Measurements from ENCODE around the gene L2HGDH. TPM values are rescaled to one million over a fixed set of nuclear protein-coding genes. Genes with fewer than 3 reads are reported as not detected.

Gene L2HGDH
- total RNA-seq, 1 donor from 2014 or later = 7.6 TPM

DNA sequence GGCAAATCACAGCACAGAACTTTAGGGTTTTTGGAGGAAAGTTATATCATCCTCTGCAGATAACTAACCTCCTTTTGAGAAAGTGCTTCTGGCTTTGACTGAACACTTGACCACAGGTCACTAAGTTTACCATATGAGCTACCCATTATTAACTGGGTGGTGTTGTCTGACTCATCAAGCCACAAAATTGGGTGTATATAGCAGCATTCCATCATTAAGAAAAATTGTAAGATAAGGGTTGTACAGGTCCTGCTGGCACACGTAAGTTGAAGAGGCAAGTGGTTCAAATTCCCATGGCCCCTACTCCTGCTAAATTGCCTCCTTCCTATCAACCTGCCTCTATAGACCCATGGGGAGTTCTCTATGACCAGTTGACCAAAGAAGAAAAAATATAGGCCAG is 39.5 kb downstream of the L2HGDH start:
- TF ChIP-seq, protein P1, sequence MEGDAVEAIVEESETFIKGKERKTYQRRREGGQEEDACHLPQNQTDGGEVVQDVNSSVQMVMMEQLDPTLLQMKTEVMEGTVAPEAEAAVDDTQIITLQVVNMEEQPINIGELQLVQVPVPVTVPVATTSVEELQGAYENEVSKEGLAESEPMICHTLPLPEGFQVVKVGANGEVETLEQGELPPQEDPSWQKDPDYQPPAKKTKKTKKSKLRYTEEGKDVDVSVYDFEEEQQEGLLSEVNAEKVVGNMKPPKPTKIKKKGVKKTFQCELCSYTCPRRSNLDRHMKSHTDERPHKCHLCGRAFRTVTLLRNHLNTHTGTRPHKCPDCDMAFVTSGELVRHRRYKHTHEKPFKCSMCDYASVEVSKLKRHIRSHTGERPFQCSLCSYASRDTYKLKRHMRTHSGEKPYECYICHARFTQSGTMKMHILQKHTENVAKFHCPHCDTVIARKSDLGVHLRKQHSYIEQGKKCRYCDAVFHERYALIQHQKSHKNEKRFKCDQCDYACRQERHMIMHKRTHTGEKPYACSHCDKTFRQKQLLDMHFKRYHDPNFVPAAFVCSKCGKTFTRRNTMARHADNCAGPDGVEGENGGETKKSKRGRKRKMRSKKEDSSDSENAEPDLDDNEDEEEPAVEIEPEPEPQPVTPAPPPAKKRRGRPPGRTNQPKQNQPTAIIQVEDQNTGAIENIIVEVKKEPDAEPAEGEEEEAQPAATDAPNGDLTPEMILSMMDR (IDR thresholded peaks at IDR 0.05; ENCODE audit: unreplicated experiment) = no peak
- no peaks in the 10 kb centered on the region for H3K27me3 Mint-ChIP-seq (ENCODE audit: unreplicated experiment)
- no peaks in the 10 kb centered on the region for H3K36me3 Mint-ChIP-seq (ENCODE audit: low read depth, unreplicated experiment)
- no peak for DNase-seq (ENCODE audit: low spot score)
- H3K9me3 Mint-ChIP-seq (ENCODE audit: unreplicated experiment) = no peaks in the 10 kb centered on the region
- H3K4me1 Mint-ChIP-seq (ENCODE audit: unreplicated experiment) = no peaks in the 10 kb centered on the region
- H3K4me3 Mint-ChIP-seq (ENCODE audit: unreplicated experiment) = no peak overlapping the region
- no peak overlapping the region for H3K27ac Mint-ChIP-seq (ENCODE audit: unreplicated experiment)

DNA sequence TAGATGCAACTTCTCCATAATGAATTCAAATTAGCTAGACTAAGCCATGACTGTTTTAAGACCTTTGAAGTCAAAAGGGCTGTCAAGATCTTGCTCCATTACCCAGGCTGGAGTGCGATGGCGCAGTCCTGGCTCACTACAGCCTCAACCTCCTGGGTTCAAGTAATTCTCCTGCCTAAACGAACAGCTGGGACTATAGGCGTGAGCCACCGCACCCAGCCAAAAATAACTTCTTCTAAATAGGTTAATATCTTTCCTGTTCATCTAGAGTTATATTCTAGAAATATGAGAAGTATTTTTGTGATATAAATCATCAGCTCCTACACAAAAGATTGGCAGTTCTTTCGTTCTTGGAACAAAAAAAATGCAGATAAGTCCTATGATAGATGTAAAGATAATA is 41.1 kb downstream of the L2HGDH start:
- no peaks in the 10 kb centered on the region for H3K4me1 Mint-ChIP-seq (ENCODE audit: unreplicated experiment)
- no peaks in the 10 kb centered on the region for H3K27me3 Mint-ChIP-seq (ENCODE audit: unreplicated experiment)
- H3K9me3 Mint-ChIP-seq (ENCODE audit: unreplicated experiment) = no peaks in the 10 kb centered on the region
- no peaks in the 10 kb centered on the region for H3K36me3 Mint-ChIP-seq (ENCODE audit: low read depth, unreplicated experiment)
- TF ChIP-seq, protein P1 (IDR thresholded peaks at IDR 0.05; ENCODE audit: unreplicated experiment) = no peak
- no peak overlapping the region for H3K4me3 Mint-ChIP-seq (ENCODE audit: unreplicated experiment)
- DNase-seq (ENCODE audit: low spot score) = no peak
- no peak overlapping the region for H3K27ac Mint-ChIP-seq (ENCODE audit: unreplicated experiment)

DNA sequence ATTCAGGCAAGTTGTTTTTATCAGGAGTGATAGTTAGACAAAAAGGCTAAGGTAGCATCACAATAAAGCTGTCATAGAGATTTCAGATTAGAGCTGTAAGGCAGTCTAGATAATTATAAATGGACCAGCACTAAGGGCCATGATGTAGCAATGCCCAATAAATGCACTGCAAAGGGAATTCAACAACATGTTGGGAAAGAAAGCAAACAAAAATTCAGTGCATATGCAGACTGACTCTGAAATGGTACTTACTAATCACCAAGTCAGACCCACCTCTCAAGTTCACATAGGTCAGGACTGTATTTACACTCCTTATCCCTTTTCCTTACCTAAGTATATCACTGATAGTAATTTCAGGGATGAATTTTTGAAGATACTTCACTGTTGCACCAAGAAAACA is 47.0 kb downstream of the L2HGDH start:
- no peak for DNase-seq (ENCODE audit: low spot score)
- H3K4me1 Mint-ChIP-seq (ENCODE audit: unreplicated experiment) = no peaks in the 10 kb centered on the region
- no peak overlapping the region for H3K4me3 Mint-ChIP-seq (ENCODE audit: unreplicated experiment)
- H3K27me3 Mint-ChIP-seq (ENCODE audit: unreplicated experiment) = no peaks in the 10 kb centered on the region
- no peak overlapping the region for H3K27ac Mint-ChIP-seq (ENCODE audit: unreplicated experiment)
- no peaks in the 10 kb centered on the region for H3K9me3 Mint-ChIP-seq (ENCODE audit: unreplicated experiment)
- TF ChIP-seq, protein P1 (IDR thresholded peaks at IDR 0.05; ENCODE audit: unreplicated experiment) = no peak
- H3K36me3 Mint-ChIP-seq (ENCODE audit: low read depth, unreplicated experiment) = no peaks in the 10 kb centered on the region

DNA sequence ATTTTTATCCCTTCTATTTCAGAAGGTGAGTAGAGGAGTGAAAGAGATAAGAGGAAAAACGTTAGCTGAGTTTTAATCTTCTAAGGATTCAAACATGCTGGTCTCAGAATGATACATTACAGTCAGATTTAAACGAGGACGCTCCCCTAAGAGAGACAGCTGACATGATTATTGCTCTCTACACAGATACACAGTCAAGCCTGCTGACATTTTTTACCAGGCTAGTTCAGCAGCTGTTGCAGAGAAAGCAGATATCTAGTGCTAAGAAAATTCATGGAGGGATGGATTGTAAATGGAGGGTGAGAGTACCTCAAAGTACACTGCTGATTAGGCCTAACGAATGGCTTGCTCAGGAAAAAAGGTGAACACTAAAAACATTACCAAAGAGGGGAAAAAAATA is 48.7 kb downstream of the L2HGDH start:
- Mint-ChIP-seq H3K27me3 (ENCODE audit: unreplicated experiment) (peaks cover 2% of the 10 kb centered on the region), H3K27ac (ENCODE audit: unreplicated experiment) (no peak overlapping the region), H3K9me3 (ENCODE audit: unreplicated experiment) (no peaks in the 10 kb centered on the region), H3K36me3 (ENCODE audit: low read depth, unreplicated experiment) (no peaks in the 10 kb centered on the region), H3K4me1 (ENCODE audit: unreplicated experiment) (no peaks in the 10 kb centered on the region), H3K4me3 (ENCODE audit: unreplicated experiment) (no peak overlapping the region)
- TF ChIP-seq, protein P1 (IDR thresholded peaks at IDR 0.05; ENCODE audit: unreplicated experiment) = no peak
- no peak for DNase-seq (ENCODE audit: low spot score)

DNA sequence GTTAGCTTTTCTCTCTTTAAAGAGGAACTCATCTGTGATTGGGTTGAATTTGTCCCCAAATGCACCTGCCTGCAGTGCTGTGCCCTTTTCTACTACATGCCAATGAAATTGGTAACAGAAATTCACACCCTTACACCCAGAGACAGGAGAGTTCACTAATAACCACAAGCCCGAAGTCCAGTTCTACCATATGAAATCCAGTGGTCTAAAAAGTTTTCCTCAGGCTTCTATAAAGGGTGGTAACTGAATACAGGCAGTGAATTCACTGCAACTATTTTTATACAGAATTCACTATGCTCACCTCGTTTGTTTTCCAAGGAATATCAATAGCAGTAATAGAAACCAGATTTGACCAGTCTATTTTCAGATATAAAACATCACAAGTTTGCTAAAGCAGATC is 49.2 kb downstream of the L2HGDH start:
- Mint-ChIP-seq H3K27me3 (ENCODE audit: unreplicated experiment) (peaks cover 2% of the 10 kb centered on the region), H3K27ac (ENCODE audit: unreplicated experiment) (no peak overlapping the region), H3K4me3 (ENCODE audit: unreplicated experiment) (no peak overlapping the region), H3K9me3 (ENCODE audit: unreplicated experiment) (no peaks in the 10 kb centered on the region), H3K4me1 (ENCODE audit: unreplicated experiment) (no peaks in the 10 kb centered on the region), H3K36me3 (ENCODE audit: low read depth, unreplicated experiment) (no peaks in the 10 kb centered on the region)
- no peak for DNase-seq (ENCODE audit: low spot score)
- TF ChIP-seq, protein P1 (IDR thresholded peaks at IDR 0.05; ENCODE audit: unreplicated experiment) = no peak

Data from endothelial cell (in vitro differentiated cells).